ENCODE measurements around the gene ITPA. TPM values are rescaled to one million over a fixed set of nuclear protein-coding genes. Genes with fewer than 3 reads are reported as not detected.

Gene ITPA
- 32.8 TPM for total RNA-seq

- ATAC-seq (peak; percentile 65), DNase-seq (ENCODE audit: low spot score) (peak; percentile 75)
- intact Hi-C loops (cut with DNase I) = no loop called here
Observed at GRCh38 chr20:3209257-3209945, at the start of gene ITPA. Gene ITPA (plus strand): TSS chr20:3209498. CDS start chr20:3209552, 54 bp downstream.

DNA sequence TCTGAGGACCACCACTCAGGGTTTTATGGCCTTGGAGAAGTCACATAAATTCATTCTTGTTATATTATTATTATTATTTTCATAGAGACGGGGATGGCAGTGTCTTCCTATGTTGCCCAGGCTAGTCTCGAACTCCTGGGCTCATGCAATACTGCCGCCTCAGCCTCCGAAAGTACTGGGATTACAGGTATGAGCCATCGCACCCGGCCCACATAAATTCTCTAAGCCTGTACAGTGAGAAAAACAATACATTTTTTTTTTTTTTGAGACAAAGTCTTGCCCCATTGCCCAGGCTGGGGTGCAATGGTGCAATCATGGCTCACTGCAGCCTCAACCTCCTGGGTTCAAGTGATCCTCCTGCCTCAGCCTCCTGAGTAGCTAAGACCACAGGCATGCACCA lies 48.9 kb upstream of the ITPA start:
- DNase-seq (ENCODE audit: low spot score) (no peak), ATAC-seq (no peak)
- intact Hi-C loops (cut with DNase I) = no loop called here

- intact Hi-C loops (cut with DNase I) = no loop called here
- no peak for DNase-seq (ENCODE audit: low spot score)
- no peak for ATAC-seq
Observed at GRCh38 chr20:3161316-3162079, 47.8 kb upstream of the ITPA start.

DNA sequence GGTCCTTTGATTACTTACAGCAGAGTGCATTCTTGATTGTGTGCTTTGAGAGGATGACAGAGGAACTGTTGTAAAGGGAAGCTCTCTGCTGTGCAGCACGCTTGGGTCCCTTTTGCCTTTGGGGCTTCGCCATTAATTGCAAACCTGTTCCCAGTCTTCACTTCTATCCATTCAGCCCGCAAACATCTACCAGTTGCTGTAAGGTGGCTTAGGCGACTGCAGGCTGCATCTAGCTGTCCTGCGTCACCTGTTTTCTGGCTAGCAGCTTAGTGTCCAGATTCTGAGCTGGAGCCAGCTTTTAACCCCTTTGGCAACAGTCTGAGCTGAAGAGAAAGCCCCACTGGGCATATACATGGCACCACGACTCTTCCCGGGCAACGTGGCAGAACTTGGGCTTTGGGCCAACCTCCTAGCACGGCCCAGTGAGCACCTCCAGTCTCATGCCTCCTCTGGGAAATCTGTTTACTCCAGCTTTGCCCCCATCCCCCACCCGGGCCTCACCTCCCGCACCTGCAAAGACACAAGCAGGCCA lies 47.2 kb upstream of the ITPA start:
- DNase-seq (ENCODE audit: low spot score) (no peak), ATAC-seq (no peak)
- intact Hi-C loops (cut with DNase I) = no loop called here

DNA sequence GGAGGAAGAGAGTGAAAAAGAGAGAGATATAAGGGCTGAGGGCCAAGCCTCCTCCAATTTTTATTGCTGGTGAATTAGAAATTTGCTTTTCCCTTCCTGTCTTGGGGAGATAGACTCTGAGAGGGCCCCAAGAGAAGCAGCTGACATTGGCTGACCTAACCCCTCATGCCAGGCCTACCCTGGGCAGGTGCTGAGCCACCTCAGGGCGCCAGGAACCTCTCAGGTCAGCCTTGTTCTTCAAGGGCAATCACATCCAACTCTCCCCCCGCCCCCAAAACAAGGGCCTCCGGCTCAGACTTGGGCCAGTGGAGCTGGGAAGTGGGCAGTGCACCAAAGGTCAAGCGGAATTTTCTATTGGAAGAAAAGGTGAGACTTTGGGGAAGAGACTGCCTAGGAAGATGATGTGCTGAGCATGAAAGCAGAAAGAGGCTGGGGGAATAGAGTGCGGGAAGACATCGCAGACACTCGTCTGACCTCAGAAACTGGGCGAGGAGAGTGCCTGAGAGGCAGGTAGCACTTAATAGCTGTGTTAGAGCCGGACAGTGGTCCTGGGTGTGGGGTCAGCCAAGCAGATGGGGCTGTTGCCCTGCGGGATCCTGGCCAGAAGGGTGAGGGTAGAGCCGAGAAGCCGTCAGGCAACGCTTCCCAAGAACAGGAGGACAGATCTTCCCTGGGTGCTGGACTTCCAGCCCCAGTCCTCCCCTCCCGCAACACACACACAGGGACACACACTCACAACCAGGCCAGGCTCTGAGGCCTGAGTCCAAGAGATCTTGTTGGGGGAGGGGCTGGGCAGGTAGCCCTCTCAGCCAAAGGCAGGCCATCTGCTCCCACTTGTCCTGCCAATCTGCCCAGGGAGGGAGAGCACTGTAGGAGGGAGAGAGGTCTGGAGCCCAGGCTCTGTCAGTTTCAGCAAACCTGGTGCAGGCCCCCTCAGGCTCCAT lies 45.9 kb upstream of the ITPA start:
- no peak for ATAC-seq
- intact Hi-C loops (cut with DNase I) = no loop called here
- no peak for DNase-seq (ENCODE audit: low spot score)

DNA sequence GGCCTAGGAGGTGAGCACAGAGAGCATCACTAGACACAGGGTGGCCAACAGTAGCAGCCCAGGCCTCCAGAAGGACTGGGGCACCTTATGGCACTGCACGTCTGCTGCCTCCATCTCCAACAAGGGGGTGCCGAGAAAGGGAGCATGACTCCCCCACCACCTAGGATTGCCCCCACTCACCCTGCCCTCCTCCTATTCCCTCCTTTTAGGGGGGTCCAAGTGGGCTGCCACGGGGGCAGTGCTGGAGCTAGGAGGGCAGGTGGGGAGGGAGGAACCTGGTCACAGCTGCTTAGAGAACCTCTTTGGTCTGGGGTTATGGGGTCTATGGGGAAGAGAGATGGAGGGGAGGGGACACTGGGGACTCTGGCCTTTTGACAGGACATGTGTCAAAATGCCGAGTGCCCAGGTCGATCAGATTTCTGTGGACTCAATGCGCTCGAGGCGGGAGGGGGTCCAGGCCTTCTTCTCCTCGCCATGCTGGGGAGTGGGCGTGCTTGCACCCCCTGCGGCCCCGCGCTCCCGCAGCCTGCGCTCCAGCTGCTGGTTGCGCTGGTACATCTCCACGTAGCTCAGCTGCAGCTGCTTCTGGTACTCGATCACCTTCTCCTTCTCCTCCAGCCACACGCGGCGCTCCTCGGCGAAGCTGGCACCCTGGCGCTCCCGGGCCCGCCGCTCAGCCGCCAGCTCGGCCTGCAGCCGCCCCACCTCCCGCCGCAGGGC lies 45.1 kb upstream of the ITPA start:
- DNase-seq (ENCODE audit: low spot score) = no peak
- no peak for ATAC-seq
- intact Hi-C loops (cut with DNase I) = no loop called here

DNA sequence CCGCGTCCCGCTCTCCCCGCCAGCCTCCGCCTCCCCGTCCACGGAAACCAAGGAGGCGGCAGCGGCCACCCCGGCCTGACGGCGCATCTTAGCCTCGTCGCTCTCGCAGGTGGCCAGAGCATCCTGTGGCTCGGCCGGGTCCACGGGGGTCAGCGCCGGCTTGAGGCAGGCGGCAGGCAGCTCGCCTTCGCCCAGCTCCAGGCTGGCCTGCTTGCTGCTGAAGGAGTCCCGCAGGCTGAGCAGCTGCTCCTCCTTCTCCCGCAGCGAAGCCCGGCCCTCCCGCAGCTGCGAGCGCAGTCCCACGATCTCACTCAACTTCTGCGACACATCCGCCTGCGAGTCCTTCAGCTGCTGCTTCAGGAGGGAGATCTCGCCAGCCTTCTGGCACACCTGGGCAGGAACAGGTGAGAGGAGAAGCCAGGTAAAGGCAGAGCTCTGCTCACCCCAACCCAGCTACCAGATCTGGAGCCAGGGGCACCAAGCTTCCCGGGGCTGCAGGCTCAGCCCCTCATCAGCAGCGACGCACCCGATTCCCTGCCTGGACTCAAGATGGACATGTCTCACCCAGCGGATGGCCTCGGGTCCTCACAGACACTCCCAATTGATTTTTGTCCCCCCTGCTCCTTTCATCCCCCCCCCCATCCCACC lies 44.4 kb upstream of the ITPA start:
- DNase-seq (ENCODE audit: low spot score) (no peak), ATAC-seq (no peak)
- intact Hi-C loops (cut with DNase I) = no loop called here

GRCh38 chr20:3165473-3166337 lies 43.6 kb upstream of the ITPA start:
- DNase-seq (ENCODE audit: low spot score) = peak; percentile 76
- peak; percentile 44 for ATAC-seq
- intact Hi-C loops (cut with DNase I) = no loop called here

- DNase-seq (ENCODE audit: low spot score) (no peak), ATAC-seq (no peak)
- intact Hi-C loops (cut with DNase I) = no loop called here
Observed at GRCh38 chr20:3166338-3166912, 42.9 kb upstream of the ITPA start.

DNA sequence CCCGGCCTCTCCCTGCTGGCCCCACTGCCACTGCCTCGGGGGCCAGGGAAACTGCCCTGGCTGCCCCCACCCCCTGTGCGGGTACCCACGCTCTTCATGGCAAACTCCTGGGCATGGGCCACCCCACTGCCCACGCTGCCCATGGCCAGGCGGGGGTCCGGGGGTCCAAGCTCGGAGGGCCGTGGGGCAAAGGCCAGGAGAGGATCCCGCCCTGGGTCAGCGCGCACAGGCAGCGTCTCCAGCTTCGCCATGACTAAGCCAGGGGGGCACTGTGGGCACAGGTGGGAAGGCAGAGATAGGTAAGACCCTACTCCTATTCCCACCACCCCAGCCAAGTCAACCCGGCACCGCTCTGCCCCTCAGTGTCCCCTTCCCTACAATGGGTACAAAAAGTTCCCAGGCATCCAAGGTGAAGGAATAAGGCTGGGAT lies 42.4 kb upstream of the ITPA start:
- DNase-seq (ENCODE audit: low spot score) = no peak
- intact Hi-C loops (cut with DNase I) = no loop called here

DNA sequence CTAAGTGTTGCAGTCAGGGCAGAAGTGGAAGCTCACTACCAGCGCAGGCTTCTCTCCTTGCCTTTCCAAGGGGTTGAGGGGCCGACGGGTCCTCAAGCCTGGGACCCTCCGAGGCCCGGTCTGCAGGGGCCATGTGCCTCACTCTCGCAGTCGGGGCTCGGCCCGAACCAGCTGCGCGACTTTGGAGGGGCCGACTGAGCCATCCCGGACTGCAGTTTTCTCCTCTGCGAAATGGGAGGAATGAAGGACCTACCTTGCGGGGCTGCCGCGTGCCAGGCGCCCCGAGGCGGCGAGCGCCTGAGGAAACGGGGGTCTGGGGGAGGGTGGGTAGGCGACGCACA lies 41.6 kb upstream of the ITPA start:
- DNase-seq (ENCODE audit: low spot score) = no peak
- intact Hi-C loops (cut with DNase I) = no loop called here
- ATAC-seq = no peak

More for the DNA sequence above, 42.4 kb upstream of the ITPA start:
- no peak for ATAC-seq

DNA sequence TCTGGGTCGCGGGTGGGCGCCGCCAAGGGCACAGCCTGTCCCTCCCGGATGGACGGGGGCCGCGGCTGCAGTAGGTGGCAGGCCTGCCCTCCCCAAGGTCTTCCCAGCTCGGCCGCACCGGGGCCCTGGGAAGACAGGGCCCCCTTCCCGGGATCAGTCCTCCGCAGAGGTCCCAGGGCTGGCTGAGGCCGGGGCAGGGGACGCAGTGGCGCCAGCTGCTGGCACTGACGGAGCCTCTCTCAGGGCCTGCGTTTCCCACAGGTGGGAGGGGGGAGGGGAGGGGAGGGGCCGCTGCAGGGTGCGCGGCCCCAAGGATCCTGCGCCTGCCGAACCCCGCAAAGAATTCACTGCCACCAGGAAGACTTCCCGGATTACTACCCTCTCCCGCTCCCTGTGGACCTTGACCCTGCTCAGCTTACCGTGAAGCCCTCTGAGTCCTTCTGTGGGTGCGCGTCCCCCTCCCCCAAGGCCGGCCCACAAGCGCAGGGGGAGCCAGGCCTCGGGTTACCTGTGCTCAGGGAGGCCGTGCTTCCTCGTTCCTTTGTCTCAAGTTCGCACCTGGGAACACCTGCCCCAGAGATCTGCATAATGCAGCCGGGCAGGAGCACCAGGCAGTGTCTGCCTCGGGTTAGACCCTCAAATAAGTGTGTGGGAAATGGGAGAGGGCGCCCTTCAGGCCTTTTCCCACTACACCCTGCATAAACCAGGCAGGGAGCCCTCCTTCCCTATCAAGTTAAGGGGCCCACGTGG lies 41.0 kb upstream of the ITPA start:
- ATAC-seq (no peak), DNase-seq (ENCODE audit: low spot score) (no peak)
- intact Hi-C loops (cut with DNase I) = no loop called here

DNA sequence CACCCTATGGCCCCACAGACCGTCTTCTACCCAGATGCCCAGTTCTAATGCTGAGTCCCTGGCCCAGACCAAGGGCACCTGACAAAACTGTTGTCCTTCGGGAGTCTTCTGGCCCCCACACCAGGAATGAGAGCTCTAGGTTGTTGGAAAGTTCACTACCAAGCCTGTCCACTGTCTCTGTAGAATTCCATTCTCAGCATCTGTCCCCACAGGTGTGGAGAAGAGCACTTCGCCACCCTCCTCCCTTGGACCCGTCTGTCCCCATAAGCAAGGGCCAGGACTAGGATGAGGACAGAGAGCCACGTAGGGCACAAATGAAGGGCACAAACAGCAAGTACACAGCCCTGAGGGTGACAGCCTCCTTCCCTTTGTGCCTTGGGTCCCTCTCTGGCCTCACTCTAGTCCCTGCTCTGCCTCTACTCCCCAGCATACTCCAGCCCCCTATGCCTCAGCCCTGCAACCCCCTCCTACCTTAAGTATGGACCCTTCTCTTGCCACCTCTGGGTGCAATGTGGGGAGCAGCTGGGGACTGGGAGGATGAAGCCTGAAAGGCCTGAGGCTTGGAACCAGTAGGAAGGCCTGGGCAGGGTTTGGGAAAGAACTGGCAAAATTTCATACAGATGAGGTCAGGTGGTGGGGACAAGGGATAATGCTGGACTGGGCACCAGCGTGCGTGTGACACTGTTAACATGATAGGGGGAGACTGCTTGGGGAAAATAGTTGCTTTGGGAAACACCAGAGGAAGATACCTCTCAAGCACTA lies 40.3 kb upstream of the ITPA start:
- intact Hi-C loops (cut with DNase I) = no loop called here
- no peak for ATAC-seq
- DNase-seq (ENCODE audit: low spot score) = no peak

- intact Hi-C loops (cut with DNase I) = no loop called here
- ATAC-seq (no peak), DNase-seq (ENCODE audit: low spot score) (no peak)
Observed at GRCh38 chr20:3171391-3172125, 37.7 kb upstream of the ITPA start.
